Stimulated activated CD8-positive, alpha-beta memory T cell treated with anti-CD3 and anti-CD28 coated beads, Interleukin-12 subunit alpha, Interleukin-12 subunit beta, amount 100 ng/mL, for 1 hour (primary cell): ENCODE results near the gene CDKN1C.

Source experiments
- DNase-seq: peaks from one replicate; pipeline ENCODE4 v3.0.0-alpha.2; 2020; ENCODE audit warnings: low read depth

CDKN1C gene

DNA sequence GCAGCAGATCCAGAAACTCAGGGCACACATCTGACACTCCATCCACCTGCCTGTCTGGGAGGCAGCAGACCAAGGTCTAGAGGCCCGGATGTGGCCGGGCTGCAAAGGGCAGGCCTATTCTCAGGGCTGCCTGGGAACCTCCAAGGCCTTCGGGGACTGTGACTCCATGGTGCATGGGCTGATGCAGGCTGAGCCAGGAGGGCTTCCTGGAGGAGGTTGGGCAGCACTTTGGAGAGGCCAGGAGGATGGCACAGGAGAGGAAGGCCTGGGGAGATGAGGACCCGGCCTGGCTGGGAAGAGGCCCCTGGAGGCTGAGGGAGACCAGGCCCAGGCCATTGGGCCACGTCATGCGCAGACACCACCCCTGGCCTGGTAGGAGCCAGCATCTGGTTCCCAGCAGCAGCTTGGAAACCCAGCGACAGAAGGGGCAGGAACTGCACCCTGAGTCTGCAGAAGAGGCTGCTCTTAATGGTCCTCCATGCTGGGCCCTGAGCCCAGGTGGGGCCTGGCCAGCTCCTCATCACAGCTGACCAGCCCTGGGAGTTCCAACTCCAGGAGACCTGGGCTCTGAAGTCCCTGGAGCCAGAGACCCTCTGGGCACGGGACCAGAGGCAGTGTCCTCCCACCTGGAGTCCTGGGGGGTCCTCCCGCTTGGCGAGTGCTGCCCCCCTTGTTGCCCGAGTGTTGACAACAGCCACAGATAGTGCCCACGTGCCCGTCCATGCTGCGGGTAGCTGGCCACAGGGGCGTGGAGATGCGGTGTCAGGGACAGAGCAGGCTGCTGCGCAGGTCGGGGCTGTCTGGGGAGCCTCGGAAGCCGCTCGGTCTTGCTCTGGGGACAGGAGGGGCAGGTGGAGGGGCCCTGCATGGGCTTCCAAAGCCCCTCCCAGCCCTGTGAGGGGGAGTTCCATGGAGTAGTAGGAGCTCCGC lies 38.1 kb upstream of the CDKN1C start:
- DNase-seq, result no peak

DNA sequence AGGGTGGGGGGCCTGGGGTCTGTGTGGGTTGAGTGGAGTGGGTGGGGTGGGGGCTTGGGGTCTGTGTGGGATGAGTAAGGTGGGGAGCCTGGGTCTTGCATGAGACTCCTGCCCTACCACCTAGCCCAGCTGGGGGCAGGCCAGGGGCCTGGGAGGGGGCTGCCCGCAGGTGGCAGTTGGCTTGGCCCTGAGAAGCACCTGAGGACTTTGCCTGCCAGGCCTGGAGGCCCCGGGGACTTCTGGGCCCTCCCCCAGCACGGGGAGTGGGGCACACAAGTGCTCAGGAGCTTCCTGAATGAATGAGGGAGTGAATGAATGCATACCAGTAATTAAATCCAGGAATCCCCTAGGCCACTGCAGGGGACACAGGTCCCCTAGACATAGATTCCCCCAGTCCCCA lies 37.1 kb upstream of the CDKN1C start:
- no peak for DNase-seq

DNA sequence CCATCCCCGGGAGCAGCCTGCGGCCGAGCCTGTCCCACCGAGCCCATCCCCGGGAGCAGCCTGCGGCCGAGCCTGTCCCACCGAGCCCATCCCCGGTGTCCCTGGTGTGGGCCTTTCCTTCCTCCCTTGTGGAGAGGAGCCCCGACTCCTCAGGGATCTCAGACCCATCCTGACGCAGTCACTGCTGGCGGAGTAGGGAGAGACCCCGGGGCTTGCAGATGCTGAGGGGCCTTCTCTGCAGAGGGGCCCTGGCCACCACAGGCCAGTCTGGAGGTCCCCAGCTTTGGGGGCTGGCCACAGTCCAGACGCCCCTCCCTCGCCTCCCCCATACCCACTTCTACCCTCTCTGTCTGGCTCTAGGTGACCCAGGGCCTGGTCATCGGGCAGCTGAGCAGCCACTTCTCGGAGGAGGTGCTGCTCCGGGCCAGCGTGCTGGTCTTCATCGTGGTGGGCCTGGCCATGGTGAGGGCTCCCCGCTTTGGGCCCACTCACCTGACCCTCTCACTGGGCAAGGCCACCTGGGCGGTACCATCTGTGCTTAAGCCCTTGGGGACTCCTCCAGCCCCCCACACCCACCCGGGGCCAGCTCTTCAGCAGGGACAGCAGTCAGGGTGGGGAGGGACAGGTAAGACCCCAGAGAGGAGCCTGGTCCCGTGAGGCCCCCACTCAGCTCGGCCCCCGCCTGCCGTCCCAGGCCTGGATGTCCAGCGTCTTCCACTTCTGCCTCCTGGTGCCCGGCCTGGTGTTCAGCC lies 36.3 kb upstream of the CDKN1C start:
- no peak for DNase-seq

DNA sequence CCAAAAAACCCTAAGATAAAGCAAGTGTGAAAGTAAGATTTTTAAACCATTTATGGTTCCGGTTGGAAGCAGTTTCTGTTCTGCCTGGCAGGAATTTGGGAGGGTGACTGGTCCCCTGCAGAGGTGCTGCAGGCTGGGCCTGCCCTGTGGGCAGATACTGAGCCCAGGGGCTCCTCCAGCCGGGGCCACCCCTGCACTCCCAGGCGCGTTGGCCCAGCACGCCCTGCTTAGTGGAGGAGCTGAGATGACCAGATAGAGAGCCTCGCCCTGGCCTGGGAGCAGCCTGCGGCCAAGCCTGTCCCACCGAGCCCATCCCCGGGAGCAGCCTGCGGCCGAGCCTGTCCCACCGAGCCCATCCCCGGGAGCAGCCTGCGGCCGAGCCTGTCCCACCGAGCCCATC lies 35.7 kb upstream of the CDKN1C start:
- DNase-seq, result no peak

DNA sequence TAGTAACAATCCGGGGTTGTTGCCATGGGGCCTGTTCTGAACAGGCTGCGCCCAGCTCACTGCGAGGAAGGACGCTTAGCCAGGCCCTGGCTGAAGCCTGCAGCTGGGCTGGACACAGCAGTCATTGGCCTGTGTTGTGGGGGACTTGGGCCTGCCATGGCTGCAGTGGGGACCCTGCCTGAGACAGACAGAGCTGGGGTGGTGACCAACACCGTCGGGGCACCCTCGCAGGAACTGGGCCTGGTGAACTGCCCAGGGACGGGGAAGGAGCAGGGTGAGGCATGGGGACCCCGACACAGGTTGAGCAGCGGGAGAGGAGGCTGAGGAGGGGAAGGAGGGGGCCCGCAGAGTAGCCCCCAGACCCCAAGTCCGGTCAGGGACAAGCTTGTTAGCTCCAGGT lies 34.8 kb upstream of the CDKN1C start:
- no peak for DNase-seq

DNA sequence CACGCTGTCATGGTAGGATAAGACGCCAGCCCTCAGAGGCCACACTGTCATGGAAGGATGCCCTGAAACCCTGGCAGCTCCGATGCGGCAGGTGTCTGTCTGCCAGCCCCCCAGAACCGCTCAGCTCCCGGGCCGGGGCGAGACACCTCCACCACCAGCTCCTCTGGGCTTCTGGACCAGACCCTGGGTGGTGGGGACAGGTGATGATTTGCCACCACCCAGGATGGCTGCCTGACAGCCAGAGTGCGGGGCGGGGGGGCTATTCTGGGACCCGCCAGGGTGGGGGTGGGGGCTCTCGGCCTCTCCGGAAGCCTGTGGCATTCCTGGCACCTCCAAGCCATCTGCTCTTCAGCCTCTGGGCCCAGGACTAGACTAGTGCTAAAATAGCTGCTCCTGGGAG lies 34.3 kb upstream of the CDKN1C start:
- DNase-seq, result no peak

DNA sequence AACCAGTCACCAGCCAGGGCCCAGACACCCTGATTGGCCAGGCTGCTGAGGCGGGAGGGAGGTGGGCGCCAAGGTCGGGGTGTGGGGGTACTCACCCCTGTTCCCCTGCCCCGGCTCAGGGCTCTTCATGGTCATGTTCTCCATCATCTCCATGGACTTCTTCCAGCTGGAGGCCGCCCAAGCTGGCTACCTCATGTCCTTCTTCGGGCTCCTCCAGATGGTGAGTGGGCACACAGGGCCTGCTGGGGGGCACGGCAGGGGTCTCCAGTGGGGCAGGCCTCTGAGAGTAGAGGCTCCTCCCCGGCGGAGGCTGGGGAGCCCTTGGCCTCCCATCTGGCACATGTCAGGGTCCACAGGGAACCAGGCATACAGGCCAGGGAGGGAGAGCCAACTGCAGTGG lies 33.6 kb upstream of the CDKN1C start:
- no peak for DNase-seq

DNA sequence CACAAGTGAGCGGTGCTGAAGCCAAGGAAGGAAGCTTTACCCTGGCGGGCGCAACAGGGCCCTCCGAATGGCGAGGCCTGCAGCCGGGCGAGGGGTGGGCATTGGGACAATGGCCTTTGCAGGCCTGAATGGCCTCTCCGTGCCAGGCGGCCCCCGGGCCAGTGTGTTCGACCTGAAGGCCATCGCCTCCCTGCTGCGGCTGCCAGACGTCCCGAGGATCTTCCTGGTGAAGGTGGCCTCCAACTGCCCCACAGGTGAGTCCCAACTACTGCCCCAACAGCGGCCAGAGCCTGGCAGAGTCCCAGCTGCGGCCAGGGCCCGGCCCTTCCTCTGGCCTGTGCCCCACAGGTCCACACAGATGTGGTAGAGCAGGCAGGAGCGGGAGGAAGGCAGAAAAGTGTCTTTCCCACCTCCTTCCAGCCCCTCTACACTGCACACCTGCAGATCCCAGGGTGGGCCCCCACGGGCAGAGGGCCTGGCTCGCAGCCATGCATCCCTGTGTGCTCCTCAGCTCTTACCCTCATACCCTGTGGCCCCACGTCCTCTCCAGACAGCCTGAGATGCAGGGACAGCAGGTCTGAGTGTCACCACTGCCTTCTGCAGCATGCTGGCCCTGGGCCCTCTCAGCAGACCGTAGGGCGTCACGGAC lies 32.4 kb upstream of the CDKN1C start:
- no peak for DNase-seq

DNA sequence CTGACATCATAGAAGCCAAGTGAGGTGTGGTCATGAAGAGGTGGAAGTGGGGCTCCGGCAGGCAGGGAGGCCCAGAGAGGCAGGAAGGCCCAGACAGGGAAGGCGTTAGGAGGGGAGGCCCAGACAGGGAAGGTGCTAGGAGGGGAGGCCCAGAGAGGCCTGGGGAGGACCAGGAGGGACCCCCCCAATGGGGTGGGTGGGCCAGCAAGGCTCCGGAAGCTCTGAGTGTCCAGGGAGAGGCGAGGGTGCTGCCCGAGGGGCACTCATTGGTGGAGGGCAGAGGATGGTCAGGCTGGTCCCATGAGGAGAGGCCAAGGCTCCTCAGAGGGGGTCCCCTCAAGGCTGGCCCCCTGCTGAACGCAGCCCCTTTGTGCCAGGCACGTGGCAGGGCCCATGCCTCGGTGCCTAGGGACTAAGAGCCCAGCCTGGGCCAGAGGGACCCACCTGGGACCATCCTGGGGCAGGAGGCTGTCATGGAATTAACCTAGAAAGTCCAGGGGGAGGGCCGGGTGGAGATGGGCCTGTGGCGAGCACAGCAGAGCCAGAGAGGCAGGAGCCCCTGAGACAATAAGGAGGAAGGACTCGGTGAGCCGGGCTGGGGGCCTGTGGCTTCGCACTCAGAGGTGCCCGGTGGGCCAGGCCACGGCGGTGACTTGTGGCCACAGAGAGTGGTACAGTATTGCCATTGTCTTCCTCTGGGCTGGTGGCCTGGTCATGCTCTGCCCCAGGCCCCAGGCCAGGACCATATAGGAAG lies 31.5 kb upstream of the CDKN1C start:
- DNase-seq, result no peak

DNA sequence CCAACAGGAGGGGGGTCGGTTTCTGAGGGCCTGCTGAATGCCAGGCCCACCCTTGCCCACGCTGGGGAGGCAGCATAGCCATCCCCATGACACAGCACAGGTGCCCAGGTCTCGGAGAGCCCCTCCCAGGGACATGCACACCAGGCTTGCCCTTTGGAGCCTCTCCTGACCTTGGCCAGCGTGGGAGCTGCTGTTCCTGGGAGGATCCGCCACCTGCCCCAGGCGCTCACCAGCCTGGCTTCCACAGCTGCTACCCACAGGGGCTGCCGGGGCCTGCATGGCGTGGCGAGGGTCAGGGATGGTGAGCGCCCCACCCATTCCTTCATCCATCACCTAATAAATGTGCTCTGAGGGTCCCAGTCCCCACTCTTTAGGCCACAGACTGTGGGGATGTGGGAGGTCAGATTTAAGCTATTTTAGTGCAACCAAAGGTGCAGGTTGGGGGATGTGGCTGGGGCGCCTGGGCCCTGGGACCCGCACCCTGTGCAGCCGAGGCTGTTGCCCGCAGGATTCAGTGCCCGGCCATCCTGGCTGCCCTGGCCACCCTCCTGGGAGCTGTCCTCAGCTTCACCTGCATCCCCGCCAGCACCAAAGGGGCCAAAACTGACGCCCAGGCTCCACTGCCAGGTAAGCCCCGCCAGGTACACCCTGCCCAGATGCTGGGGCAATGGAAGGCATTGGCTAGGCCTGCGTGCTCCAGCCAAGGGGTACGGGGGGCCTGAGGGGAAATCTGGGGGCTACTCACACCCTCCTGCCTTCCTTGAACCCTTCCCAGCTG lies 30.7 kb upstream of the CDKN1C start:
- DNase-seq, result no peak

DNA sequence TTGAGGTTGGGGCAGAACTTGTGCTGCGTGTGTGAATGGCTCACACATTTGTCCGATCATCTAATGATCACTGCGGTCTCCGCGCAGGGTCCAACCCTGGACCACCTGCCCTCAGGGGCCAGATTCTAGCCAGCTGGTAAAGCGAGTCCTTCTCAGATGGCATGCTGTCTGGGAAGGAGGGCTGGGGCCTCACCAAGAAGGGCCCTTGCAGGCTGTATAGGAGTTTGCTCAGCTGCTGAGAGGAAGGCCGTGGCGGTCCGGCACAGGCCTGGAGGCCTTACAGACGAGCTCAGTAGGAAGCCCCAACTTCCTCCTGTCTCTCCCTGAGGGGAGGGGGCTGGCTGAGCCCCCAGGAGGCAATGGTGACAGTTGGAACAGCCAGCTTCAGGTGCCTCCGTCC lies 29.9 kb upstream of the CDKN1C start:
- no peak for DNase-seq

DNA sequence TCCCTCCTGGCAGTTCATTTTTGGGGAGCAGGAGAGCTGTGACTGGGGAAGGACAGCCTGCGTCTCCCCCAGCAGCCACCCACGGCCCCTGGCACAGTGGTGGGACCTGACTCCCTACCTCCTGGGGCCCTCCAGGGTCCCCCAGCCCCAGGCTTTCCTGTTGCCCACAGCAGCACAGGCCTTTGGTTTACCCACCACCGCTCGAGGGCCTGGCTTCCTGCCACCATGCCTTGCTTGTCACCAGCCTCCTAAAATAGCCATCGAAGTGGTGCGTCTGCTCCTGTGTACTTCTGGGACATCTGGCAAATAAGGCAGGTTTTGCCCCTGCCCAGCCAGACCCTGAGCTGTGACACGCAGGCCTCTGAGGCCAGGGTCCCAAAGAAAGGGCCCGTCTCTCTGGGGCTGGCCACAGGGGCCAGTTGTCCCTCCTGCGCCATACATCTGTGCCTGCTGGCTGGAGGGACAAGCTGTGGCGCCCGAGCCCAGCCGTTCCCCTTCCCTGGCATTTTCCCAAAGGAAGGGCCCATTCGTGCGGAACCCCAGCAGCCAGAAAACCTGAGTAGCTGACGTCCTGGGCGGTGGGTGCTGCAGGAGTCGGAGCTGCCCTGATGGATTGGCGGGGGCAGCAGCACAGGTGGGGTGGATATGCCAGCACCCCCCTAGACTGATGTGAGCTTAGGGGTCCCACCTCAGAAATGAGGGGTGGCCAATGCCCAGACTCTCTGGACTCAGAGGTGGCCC lies 29.1 kb upstream of the CDKN1C start:
- DNase-seq, result no peak

DNA sequence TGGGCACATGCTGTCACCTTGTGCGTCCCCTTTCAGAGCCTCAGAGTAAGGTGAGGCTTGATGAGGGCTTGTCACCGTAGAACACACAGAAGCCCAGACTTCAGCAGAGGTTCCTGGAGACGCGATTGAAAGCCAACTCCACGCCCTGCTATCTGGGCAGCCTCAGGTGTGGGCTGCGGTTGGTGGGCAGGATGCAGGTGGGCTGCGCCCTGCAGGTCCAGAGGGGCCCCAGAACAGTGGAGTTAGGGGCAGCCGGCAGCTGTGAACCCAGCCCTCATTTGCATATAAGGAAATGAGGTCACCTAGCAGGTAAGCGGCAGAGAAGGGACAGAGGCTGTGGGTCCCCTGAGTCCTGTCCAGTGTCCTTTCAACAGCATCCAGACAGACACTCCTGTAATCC lies 28.2 kb upstream of the CDKN1C start:
- no peak for DNase-seq

DNA sequence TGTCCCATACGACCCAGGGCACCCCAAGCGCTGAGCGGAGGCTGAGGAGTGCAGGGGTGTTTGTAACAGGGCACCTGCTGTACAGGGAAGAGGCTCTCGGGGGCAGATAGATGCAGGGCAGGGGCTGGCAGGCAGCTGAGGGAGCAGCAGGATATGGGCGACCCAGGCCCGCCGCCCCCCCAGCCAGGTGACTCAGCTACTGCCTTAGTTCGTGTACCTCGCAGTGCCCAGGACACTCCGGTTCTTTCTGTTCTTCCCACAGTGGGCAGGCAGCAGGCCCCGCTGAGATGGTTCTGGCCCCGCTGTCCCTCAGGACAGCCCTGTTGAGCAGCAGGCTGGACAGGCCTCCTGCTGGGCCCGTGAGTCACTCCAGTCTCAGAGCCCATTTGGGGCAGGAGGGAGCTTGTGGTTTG lies 27.4 kb upstream of the CDKN1C start:
- no peak for DNase-seq

DNA sequence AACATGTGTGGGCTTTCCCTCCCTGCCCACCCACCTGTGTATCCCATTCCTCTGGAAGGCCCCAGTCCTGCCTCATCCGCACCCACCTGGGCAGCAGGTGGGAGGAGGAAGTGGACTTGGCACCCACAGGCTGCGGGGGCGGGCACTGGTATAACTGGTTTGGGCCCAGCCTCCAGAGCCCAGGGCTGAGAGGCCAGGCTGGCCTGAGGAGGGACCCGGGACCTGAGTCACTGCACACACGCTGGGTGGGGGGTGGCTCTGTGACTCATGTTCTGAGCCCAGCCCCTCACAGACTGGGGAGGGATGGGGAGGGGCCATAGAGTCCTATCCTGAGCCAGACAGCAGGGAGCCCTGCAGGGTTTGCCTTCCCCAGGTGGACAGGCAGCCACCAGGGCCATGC lies 26.9 kb upstream of the CDKN1C start:
- DNase-seq, result no peak

DNA sequence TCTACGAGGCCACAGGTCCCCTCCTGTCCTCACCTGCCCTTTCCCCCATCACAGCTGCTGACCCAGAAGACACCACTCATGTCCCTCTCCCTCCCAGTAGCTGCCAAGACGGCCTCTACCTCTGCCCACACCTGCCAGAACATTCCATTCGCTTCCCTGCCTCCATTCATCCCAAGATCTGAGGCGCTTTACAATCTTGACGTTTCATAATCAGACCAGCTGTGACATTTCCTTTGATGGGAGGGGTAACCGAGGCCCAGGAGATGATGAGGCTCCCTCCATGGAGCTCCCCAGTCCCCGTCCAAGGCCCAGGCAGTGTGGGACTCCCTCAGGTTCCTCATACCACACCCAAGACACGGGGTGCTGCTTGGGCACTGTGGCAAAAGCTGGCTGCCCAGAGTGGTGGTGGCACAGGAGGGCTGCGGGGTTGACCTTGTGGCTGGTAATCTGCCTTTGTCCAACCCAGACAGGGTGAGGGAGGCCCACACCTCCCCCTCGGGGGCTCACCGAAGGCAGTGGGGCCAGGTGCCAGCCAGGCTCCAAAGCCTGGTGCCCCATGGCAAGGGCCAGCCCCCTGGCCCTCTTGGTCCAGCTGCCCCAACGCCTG lies 26.3 kb upstream of the CDKN1C start:
- no peak for DNase-seq

DNA sequence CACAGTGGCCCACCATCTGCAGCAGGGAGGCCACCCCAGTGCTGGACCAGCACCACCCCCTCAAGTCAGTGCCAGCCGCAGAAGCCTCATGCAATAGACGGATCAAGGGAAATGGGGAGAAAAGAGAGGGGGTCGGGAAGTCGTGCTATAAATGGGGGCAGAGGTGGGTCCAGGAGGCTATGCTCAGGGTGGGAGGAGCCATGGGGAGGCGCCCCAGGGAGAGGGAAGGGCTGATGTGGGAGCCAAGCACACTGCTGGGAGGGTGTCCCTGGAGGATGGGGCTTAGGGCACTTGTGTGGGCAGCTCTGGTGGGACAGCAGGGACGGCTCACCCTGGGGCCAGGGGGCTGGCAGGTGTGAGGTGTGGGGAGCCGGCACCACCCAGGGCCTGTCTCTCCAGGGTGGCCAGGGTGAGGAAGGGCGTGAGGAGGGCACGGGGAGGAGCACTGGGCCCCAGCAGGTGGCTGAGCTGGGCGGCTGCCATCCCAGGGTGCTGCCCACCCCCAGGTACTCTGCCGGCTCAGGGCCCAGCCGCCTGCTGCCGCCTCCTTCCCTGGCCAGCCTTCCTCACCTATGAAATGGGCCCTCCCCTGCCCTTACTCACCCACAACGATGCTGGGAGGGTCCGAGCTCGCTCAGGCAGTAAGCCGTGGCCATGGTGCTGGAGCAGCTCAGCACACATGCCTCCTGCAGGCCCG lies 25.7 kb upstream of the CDKN1C start:
- DNase-seq, result no peak

DNA sequence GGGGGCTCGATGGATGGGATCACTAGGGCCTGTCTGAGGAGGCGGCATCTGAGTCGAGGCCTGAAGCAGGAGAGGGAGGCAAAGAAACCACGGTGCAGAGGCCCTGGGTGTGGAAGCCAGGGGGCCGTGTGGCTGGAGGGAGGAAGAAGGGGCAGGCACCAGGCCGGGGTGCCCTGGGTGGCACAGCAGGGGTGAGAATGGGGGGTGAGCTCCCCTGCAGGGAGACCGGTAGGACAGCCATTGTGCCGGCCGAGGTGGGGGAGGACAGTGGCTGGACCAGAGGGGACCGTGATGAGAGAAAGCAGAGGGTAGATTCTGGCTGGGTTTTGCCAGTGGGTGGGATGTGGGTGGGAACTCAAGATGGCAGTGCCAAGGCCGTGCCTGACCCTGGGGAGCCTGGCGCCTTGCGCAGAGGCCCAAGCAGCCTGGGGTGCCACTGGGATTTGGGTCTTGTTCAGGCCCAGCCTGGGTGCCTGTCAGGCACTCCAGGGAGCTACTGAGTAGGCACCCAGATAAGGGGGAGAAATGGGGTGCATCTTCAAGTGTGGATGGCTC lies 24.9 kb upstream of the CDKN1C start:
- DNase-seq, result no peak
